Chondrocyte (in vitro differentiated cells): Measurements from ENCODE around the gene SCN9A. TPM values are rescaled to one million over a fixed set of nuclear protein-coding genes. Genes with fewer than 3 reads are reported as not detected.
A peak's percentile ranks its signal among the peaks of the same experiment; 100 is the strongest.

Source experiments
- DNase-seq: peaks from one replicate; pipeline ENCODE4 v3.0.0; 2021; ENCODE audit warnings: mixed read lengths, low spot score
- H3K27ac Mint-ChIP-seq: one replicate; pipeline ENCODE4 v1.8.0; 2021; ENCODE audit warnings: mild to moderate bottlenecking, moderate library complexity, mixed read lengths; ENCODE audit not compliant: unreplicated experiment
- H3K27me3 Mint-ChIP-seq: 2 replicates; pipeline ENCODE4 v1.8.0; 2021; ENCODE audit warnings: low read depth, mixed read lengths
- H3K36me3 Mint-ChIP-seq: 2 replicates; pipeline ENCODE4 v1.8.0; 2021; ENCODE audit warnings: low read depth, mixed read lengths
- H3K4me1 Mint-ChIP-seq: 2 replicates; pipeline ENCODE4 v1.8.0; 2021; ENCODE audit warnings: low read depth, mild to moderate bottlenecking, mixed read lengths
- H3K4me3 Mint-ChIP-seq: one replicate; pipeline ENCODE4 v1.8.0; 2021; ENCODE audit warnings: mild to moderate bottlenecking, moderate library complexity, mixed read lengths; ENCODE audit not compliant: unreplicated experiment
- H3K9me3 Mint-ChIP-seq: 2 replicates; pipeline ENCODE4 v1.8.0; 2021; ENCODE audit warnings: low read depth, mixed read lengths
- total RNA-seq: library from RNA; stranded (reverse); gene quantifications from 3 replicates; pipeline ENCODE4 v1.2.1, GENCODE V29; 2021
- TF ChIP-seq, protein P1 (sequence below): fragments of 200-600 bp; sonication (generic); IDR thresholded peaks from 2 replicates; pipeline ENCODE4 v1.5.0; 2021; ENCODE audit warnings: antibody characterized with exemption, mild to moderate bottlenecking, moderate library complexity

The SCN9A gene
- total RNA-seq, 1 donor from 2014 or later = 31.0 TPM

DNA sequence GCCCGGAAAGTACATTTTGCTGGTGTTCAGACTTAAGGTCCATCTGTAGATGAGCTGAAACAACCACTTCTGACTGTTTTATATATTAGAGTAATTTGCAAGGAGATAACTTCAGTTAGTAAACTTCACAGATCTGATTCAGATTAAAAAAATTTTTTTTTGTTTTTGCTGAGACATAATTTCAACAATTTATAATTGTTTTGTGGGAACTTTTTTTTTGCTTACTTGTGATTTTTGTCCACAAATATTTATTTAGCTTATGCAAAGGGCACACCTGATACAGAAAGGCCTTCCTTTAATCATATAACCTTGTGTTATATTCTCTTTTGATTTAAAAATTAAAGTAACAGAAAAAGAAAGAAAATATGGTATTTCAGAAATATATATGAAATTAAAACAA, 9.6 kb upstream of the SCN9A start:
- H3K9me3 Mint-ChIP-seq = no peaks in the 10 kb centered on the region
- H3K27ac Mint-ChIP-seq = no peak overlapping the region
- no peaks in the 10 kb centered on the region for H3K36me3 Mint-ChIP-seq
- H3K27me3 Mint-ChIP-seq = no peaks in the 10 kb centered on the region
- H3K4me1 Mint-ChIP-seq = peaks cover 5% of the 10 kb centered on the region
- no peak overlapping the region for H3K4me3 Mint-ChIP-seq
- DNase-seq = no peak
- TF ChIP-seq, protein P1, sequence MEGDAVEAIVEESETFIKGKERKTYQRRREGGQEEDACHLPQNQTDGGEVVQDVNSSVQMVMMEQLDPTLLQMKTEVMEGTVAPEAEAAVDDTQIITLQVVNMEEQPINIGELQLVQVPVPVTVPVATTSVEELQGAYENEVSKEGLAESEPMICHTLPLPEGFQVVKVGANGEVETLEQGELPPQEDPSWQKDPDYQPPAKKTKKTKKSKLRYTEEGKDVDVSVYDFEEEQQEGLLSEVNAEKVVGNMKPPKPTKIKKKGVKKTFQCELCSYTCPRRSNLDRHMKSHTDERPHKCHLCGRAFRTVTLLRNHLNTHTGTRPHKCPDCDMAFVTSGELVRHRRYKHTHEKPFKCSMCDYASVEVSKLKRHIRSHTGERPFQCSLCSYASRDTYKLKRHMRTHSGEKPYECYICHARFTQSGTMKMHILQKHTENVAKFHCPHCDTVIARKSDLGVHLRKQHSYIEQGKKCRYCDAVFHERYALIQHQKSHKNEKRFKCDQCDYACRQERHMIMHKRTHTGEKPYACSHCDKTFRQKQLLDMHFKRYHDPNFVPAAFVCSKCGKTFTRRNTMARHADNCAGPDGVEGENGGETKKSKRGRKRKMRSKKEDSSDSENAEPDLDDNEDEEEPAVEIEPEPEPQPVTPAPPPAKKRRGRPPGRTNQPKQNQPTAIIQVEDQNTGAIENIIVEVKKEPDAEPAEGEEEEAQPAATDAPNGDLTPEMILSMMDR = no peak

DNA sequence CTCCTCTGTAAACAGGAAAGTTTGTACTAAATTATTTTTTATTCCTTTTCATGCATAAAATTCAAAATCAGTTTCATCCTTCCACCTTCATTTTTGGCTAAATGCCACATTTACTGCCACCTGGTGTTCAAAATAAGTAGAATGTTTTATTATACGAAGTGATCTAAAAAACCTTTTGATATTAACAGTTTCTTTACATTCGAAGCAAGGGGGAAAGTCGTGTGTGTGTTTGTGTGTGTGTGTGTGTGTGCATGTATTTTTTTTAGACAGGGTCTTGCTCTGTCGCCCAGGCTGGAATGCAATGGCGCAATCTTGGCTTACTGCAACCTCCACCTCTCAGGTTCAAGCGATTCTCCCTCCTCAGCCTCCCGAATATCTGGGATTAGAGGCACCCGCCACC, 9.0 kb upstream of the SCN9A start:
- Mint-ChIP-seq H3K4me3 (no peak overlapping the region), H3K36me3 (no peaks in the 10 kb centered on the region), H3K27ac (no peak overlapping the region), H3K9me3 (no peaks in the 10 kb centered on the region), H3K27me3 (no peaks in the 10 kb centered on the region), H3K4me1 (peaks cover 5% of the 10 kb centered on the region)
- no peak for DNase-seq
- TF ChIP-seq, protein P1 = peak; percentile 87

DNA sequence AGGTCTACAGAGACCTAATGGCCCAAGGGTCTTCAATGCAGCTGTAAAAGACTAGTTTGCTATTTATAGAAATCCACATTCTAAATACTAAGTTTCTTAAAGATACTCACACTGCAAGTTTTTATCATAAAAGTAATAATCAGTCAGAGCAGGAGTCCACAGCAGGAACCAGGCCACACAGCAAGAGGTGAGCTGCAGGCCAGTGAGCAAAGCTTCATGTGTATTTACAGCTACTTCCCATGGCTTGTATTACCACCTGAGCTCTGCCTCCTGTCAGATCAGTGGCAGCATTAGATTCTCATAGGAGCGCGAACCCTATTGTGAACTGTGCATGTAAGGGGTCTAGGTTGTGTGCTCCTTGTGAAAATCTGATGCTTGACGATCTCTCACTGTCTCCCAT, 6.7 kb upstream of the SCN9A start:
- Mint-ChIP-seq H3K36me3 (no peaks in the 10 kb centered on the region), H3K9me3 (no peaks in the 10 kb centered on the region), H3K27ac (no peak overlapping the region), H3K27me3 (no peaks in the 10 kb centered on the region), H3K4me1 (no peaks in the 10 kb centered on the region), H3K4me3 (no peak overlapping the region)
- DNase-seq = no peak
- TF ChIP-seq, protein P1 = no peak

DNA sequence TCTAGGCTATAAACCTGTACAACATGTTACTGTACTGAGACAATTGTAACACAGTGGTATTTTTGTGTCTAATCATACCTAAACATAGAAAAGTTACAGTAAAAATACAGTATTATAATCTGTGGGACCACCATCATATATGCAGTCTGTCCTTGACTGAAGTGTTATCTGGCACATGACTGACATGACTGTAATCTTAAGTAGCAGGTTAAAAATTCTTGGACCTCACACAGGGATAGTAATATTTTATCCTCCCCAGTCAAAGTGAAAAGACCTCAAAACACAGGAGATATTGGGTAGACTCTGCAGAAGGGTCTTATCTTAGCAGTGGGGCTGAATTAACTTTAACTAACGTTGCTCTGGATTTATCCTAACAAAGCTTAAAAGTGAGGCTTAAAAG, 4.9 kb upstream of the SCN9A start:
- Mint-ChIP-seq H3K27ac (no peak overlapping the region), H3K4me3 (no peak overlapping the region)

DNA sequence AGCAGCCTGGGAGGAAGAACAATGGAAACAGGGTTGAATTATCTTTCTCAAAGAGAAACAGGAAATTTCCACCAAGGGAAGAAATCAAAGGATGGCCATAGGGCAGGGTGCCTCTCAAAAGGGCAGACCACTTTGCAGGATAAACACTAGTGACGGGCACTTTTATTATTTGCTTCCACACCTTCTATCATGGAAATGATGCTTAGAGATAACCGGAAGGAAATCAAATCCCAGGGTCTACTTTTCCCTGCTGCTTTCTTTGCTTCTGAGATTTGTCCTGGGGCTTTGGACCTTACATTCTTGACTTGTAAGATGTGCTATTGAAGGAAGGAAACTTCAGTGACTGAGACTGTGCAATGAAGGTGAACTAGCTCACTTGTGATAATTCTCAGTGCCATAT, 1.1 kb upstream of the SCN9A start:
- Mint-ChIP-seq H3K27me3 (no peaks in the 10 kb centered on the region), H3K36me3 (no peaks in the 10 kb centered on the region), H3K27ac (peak overlapping the region; percentile 34), H3K4me1 (peaks cover 33% of the 10 kb centered on the region), H3K4me3 (peak overlapping the region; percentile 97), H3K9me3 (no peaks in the 10 kb centered on the region)
- TF ChIP-seq, protein P1 = no peak
- no peak for DNase-seq

More for the DNA sequence above, 4.9 kb upstream of the SCN9A start:
- TF ChIP-seq, protein P1 = no peak
- H3K36me3 Mint-ChIP-seq = no peaks in the 10 kb centered on the region
- no peaks in the 10 kb centered on the region for H3K9me3 Mint-ChIP-seq
- no peak for DNase-seq
- H3K27me3 Mint-ChIP-seq = no peaks in the 10 kb centered on the region
- H3K4me1 Mint-ChIP-seq = peaks cover 4% of the 10 kb centered on the region
